Activated CD8-positive, alpha-beta memory T cell treated with anti-CD3 and anti-CD28 coated beads, Interleukin-2, amount 50 U/mL, for 24 hours (primary cell): ENCODE results near the gene YTHDF1.
"Not testable (repeated sequence)": the region's sequence is repeated elsewhere in the genome, so short reads cannot be mapped to it uniquely, and the experiment has no call there.

Experiments
- DNase-seq: peaks from one replicate; pipeline ENCODE4 v3.0.0-alpha.2; 2020; ENCODE audit errors: extremely low read depth

YTHDF1 gene

DNA sequence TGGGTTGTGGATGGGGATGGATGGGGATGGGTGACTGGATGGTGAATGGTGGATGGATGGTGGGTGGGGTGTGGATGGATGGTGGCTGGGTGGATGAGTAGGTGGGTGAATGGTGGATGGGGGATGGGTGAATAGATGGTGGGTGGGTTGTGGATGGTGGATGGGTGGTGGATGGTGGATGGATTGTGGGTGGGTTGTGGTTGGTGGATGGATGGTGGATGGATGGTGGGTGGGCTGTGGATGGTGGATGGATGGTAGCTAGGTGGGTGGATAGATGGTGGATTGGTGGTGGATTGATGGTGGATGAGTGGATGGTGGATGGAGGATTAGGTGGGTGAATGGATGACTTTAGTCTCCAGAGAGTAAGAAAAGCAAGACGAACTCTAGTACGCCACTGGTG, 57.6 kb downstream of the YTHDF1 start:
- no peak for DNase-seq

DNA sequence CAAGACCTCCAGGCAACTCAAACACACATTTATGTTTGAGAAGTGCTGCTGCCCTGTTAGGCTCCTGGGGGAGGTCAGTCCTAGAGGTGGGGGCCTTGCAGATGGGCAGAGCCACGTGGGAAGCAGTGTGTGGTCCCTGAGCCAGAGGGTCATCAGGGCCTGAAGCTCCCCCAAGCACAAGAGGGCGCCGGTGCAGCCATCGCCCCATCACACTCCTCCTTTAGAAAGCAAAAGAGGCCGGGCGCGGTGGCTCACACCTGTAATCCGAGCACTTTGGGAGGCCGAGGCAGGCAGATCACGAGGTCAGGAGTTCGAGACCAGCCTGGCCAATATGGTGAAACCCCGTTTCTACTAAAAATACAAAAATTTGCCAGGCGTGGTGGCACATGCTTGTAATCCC, 58.5 kb downstream of the YTHDF1 start:
- DNase-seq, result not testable (repeated sequence)

GRCh38 chr20:63156221-63156671, 59.7 kb downstream of the YTHDF1 start:
- no peak for DNase-seq

DNA sequence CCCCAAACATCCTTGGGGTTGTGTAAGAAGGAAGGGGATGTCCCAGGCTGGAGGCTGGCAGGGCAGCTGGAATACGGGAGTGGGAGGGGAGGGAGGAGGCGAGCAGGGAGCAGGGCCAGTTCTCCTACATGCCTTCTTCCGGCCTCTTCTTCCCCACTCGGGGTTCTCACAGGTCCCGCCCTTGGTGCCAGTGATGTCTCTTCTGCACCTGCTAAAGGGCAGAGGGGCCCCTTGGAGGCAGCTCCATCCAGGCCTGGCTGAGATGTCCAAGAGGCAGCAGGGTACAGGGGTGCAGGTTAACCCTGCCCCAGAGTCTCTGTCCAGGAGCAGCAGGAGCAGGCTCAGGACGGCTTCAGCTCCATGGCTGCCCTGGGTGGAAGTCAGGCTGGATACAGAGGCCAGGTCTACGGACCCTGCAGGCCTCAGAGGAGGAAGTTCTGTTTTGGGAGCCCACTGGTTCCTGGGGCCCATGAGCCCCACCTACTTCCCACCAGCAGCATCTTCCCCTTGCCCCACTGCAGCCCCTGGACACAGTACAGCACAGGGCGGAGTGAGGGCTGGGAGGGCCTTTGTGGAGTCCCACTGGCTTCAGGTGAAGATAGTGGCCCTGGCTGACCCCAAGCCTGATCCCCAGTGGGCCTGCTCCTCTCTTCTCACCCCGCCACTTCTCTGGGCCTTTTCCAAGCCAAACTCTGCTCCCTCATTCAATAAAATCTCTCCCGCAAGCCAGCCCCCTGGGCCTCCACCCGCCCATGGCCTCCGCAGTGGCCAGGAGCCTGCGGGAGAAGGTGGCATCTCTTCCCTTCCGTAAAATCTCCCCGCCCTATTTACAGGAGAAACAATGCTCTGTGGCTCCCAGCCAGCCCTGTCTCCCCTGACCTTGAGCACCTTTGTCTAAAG, 60.4 kb downstream of the YTHDF1 start:
- DNase-seq, result no peak

- DNase-seq, result no peak
Measured at GRCh38 chr20:63154395-63154794, 61.5 kb downstream of the YTHDF1 start.

- DNase-seq, result no peak
Measured at GRCh38 chr20:63153254-63154221, 62.4 kb downstream of the YTHDF1 start.

GRCh38 chr20:63152322-63153253, 63.3 kb downstream of the YTHDF1 start:
- no peak for DNase-seq

DNA sequence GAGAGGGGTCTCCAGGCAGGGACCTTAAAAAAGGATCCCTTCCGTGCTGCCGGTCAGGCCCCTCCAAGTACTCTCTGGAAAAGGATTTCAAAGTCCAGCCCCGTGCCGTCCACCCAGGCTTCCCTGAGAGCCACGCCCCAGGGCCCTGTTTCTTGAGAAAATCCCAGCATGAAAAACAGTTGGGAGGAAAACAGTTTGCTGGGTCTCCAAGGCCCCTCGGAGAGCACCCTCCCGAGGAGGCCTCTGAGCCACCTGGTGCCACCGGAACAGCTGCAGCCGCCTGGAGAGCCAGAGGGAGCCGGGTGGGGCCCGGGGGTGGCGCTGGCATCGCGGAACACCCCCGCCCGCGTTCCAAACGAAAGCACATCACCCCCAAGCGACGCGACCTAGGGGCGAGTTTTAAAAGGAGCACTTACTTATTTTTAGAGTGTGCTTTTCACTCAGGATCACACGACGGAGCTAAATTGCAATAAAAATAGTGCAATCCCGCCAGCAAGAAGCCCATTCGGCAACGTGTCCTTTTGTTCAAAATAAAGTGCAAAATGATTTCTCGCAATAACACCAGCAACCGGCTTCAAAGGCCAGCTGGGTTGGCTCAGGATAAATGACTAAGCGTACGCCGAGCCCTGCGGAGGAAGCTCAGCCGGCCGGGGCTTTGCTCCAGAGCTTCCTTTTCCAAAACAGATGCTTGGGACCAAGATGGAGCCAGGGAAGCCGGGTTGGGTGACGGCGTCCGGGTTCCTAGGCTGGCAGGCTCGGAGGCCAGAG, 64.2 kb downstream of the YTHDF1 start:
- no peak for DNase-seq

GRCh38 chr20:63150911-63151531, 64.9 kb downstream of the YTHDF1 start:
- no peak for DNase-seq

DNA sequence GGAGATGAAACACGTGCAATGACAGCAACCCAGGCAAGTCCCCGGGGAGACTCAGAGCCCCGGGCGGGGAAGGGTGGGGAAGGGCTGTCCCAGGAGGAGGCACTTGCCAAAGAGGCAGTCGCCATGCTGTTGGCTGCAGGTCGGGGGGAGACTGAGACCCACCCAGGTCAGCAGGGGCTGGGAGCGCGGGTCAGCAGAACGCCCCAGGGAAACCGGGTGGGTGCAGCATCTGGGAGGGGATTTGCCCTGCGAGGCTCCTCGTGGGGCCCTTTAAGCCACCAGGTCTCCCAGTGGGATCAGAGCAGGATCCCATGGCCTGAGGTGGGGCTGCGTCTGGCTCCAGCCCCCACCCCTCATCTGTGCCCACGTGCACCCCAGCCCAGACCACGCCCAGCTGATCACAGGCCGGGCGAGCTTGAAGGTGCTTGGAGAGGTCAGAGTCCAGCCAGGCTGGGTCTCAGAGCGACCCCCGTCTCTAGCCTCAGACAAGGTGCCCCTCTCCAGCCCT, 65.5 kb downstream of the YTHDF1 start:
- no peak for DNase-seq

- no peak for DNase-seq
Measured at GRCh38 chr20:63149531-63150192, 66.3 kb downstream of the YTHDF1 start.

GRCh38 chr20:63148696-63149095, 67.2 kb downstream of the YTHDF1 start:
- no peak for DNase-seq

DNA sequence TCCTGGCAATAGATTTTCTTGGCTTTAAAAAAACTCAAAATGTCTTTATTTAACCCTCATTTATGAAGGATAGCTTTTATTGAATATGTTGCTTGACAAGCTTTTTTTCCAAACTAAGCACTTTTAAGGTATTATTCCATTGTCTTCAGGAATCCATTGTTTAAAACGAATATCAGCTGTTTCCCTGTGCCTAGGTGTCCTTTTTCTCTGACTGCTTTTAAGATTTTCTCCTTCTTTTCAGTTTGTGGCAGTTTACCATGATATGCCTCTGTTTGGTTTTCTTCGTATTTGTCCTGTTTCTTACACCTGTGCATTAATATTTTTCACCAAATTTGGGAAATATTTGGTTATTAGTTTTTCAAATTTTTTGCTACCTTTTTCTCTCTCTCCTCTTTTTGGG, 68.4 kb downstream of the YTHDF1 start:
- DNase-seq, result no peak
